ENCODE data around the gene SPSB1. TPM values are rescaled to one million over a fixed set of nuclear protein-coding genes. Genes with fewer than 3 reads are reported as not detected.

SPSB1 gene
- total RNA-seq, 3 donors from 2014 or later (not counting 1 experiment from before 2014, with no cell fraction given), result 0.82 to 3.0 (median 1.5) TPM

GRCh38 chr1:9340864-9341263, 48.2 kb downstream of the SPSB1 start:
- Histone ChIP-seq H3K27ac (ENCODE audit: low read length) (no peak overlapping the region), H3K4me1 (ENCODE audit: control insufficient read depth, insufficient read depth, low read length) (no peaks in the 10 kb centered on the region), H3K4me3 (ENCODE audit: low read length) (no peak overlapping the region), H3K36me3 (ENCODE audit: control insufficient read depth, insufficient read depth, low read length) (no peaks in the 10 kb centered on the region), H3K27me3 (ENCODE audit: control insufficient read depth, insufficient read depth, low read length) (no peaks in the 10 kb centered on the region), H3K9me3 (ENCODE audit: control insufficient read depth, insufficient read depth, low read length) (no peaks in the 10 kb centered on the region)
- 85% methylated on average over 7 of the region's 7 CpGs for WGBS (ENCODE audit: insufficient coverage)
- Mint-ChIP-seq H3K27ac (no peak overlapping the region), H3K36me3 (no peaks in the 10 kb centered on the region), H3K4me3 (no peak overlapping the region), H3K9me3 (no peaks in the 10 kb centered on the region), H3K4me1 (no peaks in the 10 kb centered on the region), H3K27me3 (ENCODE audit: low read depth in 2 of 2) (no peaks in the 10 kb centered on the region)
- ATAC-seq (no peak), DNase-seq (no peak)
- intact Hi-C loops (cut with micrococcal nuclease), result no loop called here
- no peak for TF ChIP-seq CTCF (IDR thresholded peaks at IDR 0.05)

GRCh38 chr1:9341301-9341845, 48.7 kb downstream of the SPSB1 start:
- Mint-ChIP-seq H3K27me3 (ENCODE audit: low read depth in 2 of 2) (no peaks in the 10 kb centered on the region), H3K36me3 (no peaks in the 10 kb centered on the region), H3K4me1 (no peaks in the 10 kb centered on the region), H3K27ac (no peak overlapping the region), H3K4me3 (no peak overlapping the region), H3K9me3 (no peaks in the 10 kb centered on the region)
- no peak for TF ChIP-seq CTCF (IDR thresholded peaks at IDR 0.05)
- no peaks in the 10 kb centered on the region for H3K36me3 ChIP-seq (ENCODE audit: control insufficient read depth, insufficient read depth, low read length)
- H3K27ac ChIP-seq (ENCODE audit: low read length), result no peak overlapping the region
- no peaks in the 10 kb centered on the region for H3K4me1 ChIP-seq (ENCODE audit: control insufficient read depth, insufficient read depth, low read length)
- WGBS (ENCODE audit: insufficient coverage), result 95% methylated on average over 13 of the region's 13 CpGs
- no peaks in the 10 kb centered on the region for H3K27me3 ChIP-seq (ENCODE audit: control insufficient read depth, insufficient read depth, low read length)
- no peak overlapping the region for H3K4me3 ChIP-seq (ENCODE audit: low read length)
- no peak for ATAC-seq
- intact Hi-C loops (cut with micrococcal nuclease), result no loop called here
- H3K9me3 ChIP-seq (ENCODE audit: control insufficient read depth, insufficient read depth, low read length), result no peaks in the 10 kb centered on the region
- no peak for DNase-seq

GRCh38 chr1:9343269-9343668, 50.6 kb downstream of the SPSB1 start:
- H3K36me3 Mint-ChIP-seq, result no peaks in the 10 kb centered on the region
- H3K4me1 ChIP-seq (ENCODE audit: control insufficient read depth, insufficient read depth, low read length), result no peaks in the 10 kb centered on the region
- no peak for TF ChIP-seq CTCF (IDR thresholded peaks at IDR 0.05)
- intact Hi-C loops (cut with micrococcal nuclease), result no loop called here
- H3K27ac ChIP-seq (ENCODE audit: low read length), result no peak overlapping the region
- H3K4me3 Mint-ChIP-seq, result no peak overlapping the region
- H3K9me3 ChIP-seq (ENCODE audit: control insufficient read depth, insufficient read depth, low read length), result no peaks in the 10 kb centered on the region
- no peak overlapping the region for H3K4me3 ChIP-seq (ENCODE audit: low read length)
- H3K36me3 ChIP-seq (ENCODE audit: control insufficient read depth, insufficient read depth, low read length), result no peaks in the 10 kb centered on the region
- no peaks in the 10 kb centered on the region for H3K9me3 Mint-ChIP-seq
- H3K27ac Mint-ChIP-seq, result no peak overlapping the region
- no peak for DNase-seq
- ATAC-seq, result no peak
- 96% methylated on average over 5 of the region's 6 CpGs for WGBS (ENCODE audit: insufficient coverage)
- H3K27me3 ChIP-seq (ENCODE audit: control insufficient read depth, insufficient read depth, low read length), result no peaks in the 10 kb centered on the region
- H3K27me3 Mint-ChIP-seq (ENCODE audit: low read depth in 2 of 2), result no peaks in the 10 kb centered on the region
- H3K4me1 Mint-ChIP-seq, result no peaks in the 10 kb centered on the region

Measured in natural killer cell (primary cell).